GM08714 (cell line): ENCODE data around the gene CANT1.

ENCODE experiments used
- H3K4me3 ChIP-seq: fragments of 200-500 bp; sonication (Bioruptor generic); 2 replicates; pipeline ENCODE4 v1.5.1; 2014; ENCODE audit warnings: mild to moderate bottlenecking, low read length, inconsistent platforms
- ZNF274 ChIP-seq: IDR thresholded peaks from 2 replicates; pipeline ENCODE4 v1.6.1; 2012; ENCODE audit warnings: mild to moderate bottlenecking, low read depth, low read length

Gene CANT1

GRCh38 chr17:79002796-79003593 is 6.6 kb downstream of the CANT1 start:
- TF ChIP-seq ZNF274: no peak
- H3K4me3 ChIP-seq: no peak overlapping the region

- TF ChIP-seq ZNF274: no peak
- H3K4me3 ChIP-seq: no peak overlapping the region
Measured at GRCh38 chr17:79002291-79002690, 7.3 kb downstream of the CANT1 start.

- no peak overlapping the region for H3K4me3 ChIP-seq
- no peak for TF ChIP-seq ZNF274
Measured at GRCh38 chr17:79001190-79002020, 8.2 kb downstream of the CANT1 start.

GRCh38 chr17:79000396-79001189 is 9.0 kb downstream of the CANT1 start:
- H3K4me3 ChIP-seq: no peak overlapping the region
- no peak for TF ChIP-seq ZNF274

GRCh38 chr17:78999947-79000395 is 9.6 kb downstream of the CANT1 start:
- TF ChIP-seq ZNF274: no peak
- H3K4me3 ChIP-seq: no peak overlapping the region

- no peak overlapping the region for H3K4me3 ChIP-seq
- no peak for TF ChIP-seq ZNF274
Measured at GRCh38 chr17:78999056-78999768, 10.4 kb downstream of the CANT1 start.

- no peak for TF ChIP-seq ZNF274
- no peak overlapping the region for H3K4me3 ChIP-seq
Measured at GRCh38 chr17:78998311-78999055, 11.1 kb downstream of the CANT1 start.

GRCh38 chr17:78997881-78998280 is 11.7 kb downstream of the CANT1 start:
- H3K4me3 ChIP-seq: no peak overlapping the region
- no peak for TF ChIP-seq ZNF274

- no peak for TF ChIP-seq ZNF274
- H3K4me3 ChIP-seq: no peak overlapping the region
Measured at GRCh38 chr17:78997231-78997741, 12.3 kb downstream of the CANT1 start.

- TF ChIP-seq ZNF274: no peak
- no peak overlapping the region for H3K4me3 ChIP-seq
Measured at GRCh38 chr17:78996781-78997201, 12.8 kb downstream of the CANT1 start.

GRCh38 chr17:78995761-78996451 is 13.7 kb downstream of the CANT1 start:
- no peak for TF ChIP-seq ZNF274
- H3K4me3 ChIP-seq: no peak overlapping the region
